A673 (cell line): ENCODE data around the gene HSF5. TPM values are rescaled to one million over a fixed set of nuclear protein-coding genes. Genes with fewer than 3 reads are reported as not detected.

Experiments used
- BruUV-seq: library from RNA; stranded (reverse); fragments of 400-500 nt; replicated peaks from 2 replicates; lab custom pipeline; 2021; lab: Mats Ljungman, UMichigan
- CTCF ChIA-PET: fragments of 300-600 bp; sonication (Branson Sonifier 250); formaldehyde crosslinking; loops from one replicate; lab custom pipeline; 2022; ENCODE audit warnings: antibody characterized with exemption; lab: Charles Lee
- POLR2A ChIA-PET: fragments of 300-600 bp; sonication (Branson Sonifier 250); formaldehyde crosslinking; loops from one replicate; lab custom pipeline; 2022; ENCODE audit warnings: antibody characterized with exemption; ENCODE audit not compliant: low non-redundant PET; lab: Charles Lee
- DNase-seq: peaks from one replicate; pipeline ENCODE4 v3.0.0-alpha.2; 2015; ENCODE audit warnings: low spot score
- H3K27ac ChIP-seq: fragments of 200-600 bp; sonication (generic); 2 replicates; pipeline ENCODE4 v1.5.1; 2016; ENCODE audit warnings: mixed run types, low read depth, mild to moderate bottlenecking, mixed read lengths, antibody characterized with exemption, low read length; ENCODE audit not compliant: poor library complexity, severe bottlenecking
- H3K27me3 ChIP-seq: fragments of 200-600 bp; sonication (generic); replicated peaks from 2 replicates; pipeline ENCODE4 v1.6.1; 2017; ENCODE audit warnings: mixed run types, low read depth, mild to moderate bottlenecking, mixed read lengths, antibody characterized with exemption, low read length; ENCODE audit not compliant: insufficient read depth, poor library complexity
- H3K36me3 ChIP-seq: fragments of 200-600 bp; sonication (generic); 2 replicates; pipeline ENCODE4 v1.6.1; 2016; ENCODE audit warnings: mixed run types, mild to moderate bottlenecking, mixed read lengths, antibody characterized with exemption, low read length; ENCODE audit not compliant: insufficient read depth, poor library complexity, severe bottlenecking
- H3K4me1 ChIP-seq: fragments of 200-600 bp; sonication (generic); 2 replicates; pipeline ENCODE4 v1.6.1; 2017; ENCODE audit warnings: mixed run types, mild to moderate bottlenecking, mixed read lengths, antibody characterized with exemption, low read length; ENCODE audit not compliant: insufficient read depth, poor library complexity, severe bottlenecking
- H3K4me3 ChIP-seq: fragments of 200-600 bp; sonication (generic); 2 replicates; pipeline ENCODE4 v1.5.1; 2016; ENCODE audit warnings: low read depth, mixed run types, mild to moderate bottlenecking, mixed read lengths, low read length; ENCODE audit not compliant: poor library complexity, severe bottlenecking
- H3K9me3 ChIP-seq: fragments of 200-600 bp; sonication (generic); 2 replicates; pipeline ENCODE4 v1.6.1; 2016; ENCODE audit warnings: mixed run types, low read depth, mild to moderate bottlenecking, mixed read lengths, antibody characterized with exemption, low read length; ENCODE audit not compliant: poor library complexity, severe bottlenecking
- CTCF ChIP-seq: fragments of 300-800, 200-600 bp; sonication (generic); conservative IDR thresholded peaks from 2 replicates; pipeline ENCODE4 v1.5.1; 2017; ENCODE audit warnings: low read depth, mild to moderate bottlenecking, antibody characterized with exemption, low read length, moderate library complexity, mixed read lengths
- EZH2 ChIP-seq: fragments of 200-600 bp; sonication (generic); IDR thresholded peaks from 2 replicates; pipeline ENCODE4 v1.6.1; 2017; ENCODE audit warnings: borderline replicate concordance, low read depth, mild to moderate bottlenecking, mixed read lengths, antibody characterized with exemption, low read length; ENCODE audit not compliant: poor library complexity, severe bottlenecking
- intact Hi-C: fragments of 100-400 bp; cut with micrococcal nuclease; formaldehyde crosslinking; loops from one replicate; pipeline ENCODE4 v1.10.0; 2022; ENCODE audit not compliant: unreplicated experiment
- total RNA-seq: library from RNA; stranded (reverse); gene quantifications from 2 replicates; pipeline ENCODE4 v1.2.3, GENCODE V29; 2021

The HSF5 gene
- total RNA-seq, 1 experiment from 2014 or later, result 0.06 TPM

GRCh38 chr17:58412961-58413586, 75.1 kb downstream of the HSF5 start:
- Histone ChIP-seq H3K36me3 (no peaks in the 10 kb centered on the region), H3K27me3 (peaks cover 18% of the 10 kb centered on the region), H3K4me3 (no peak overlapping the region), H3K27ac (no peak overlapping the region), H3K9me3 (no peaks in the 10 kb centered on the region), H3K4me1 (no peaks in the 10 kb centered on the region)
- TF ChIP-seq EZH2 (no peak), CTCF (no peak)
- ChIA-PET POLR2A (no interaction called here), CTCF (no interaction called here)
- no TSS peak for BruUV-seq
- DNase-seq, result no peak
- intact Hi-C loops, result no loop called here

- no peak for DNase-seq
- Histone ChIP-seq H3K27me3 (peaks cover 18% of the 10 kb centered on the region), H3K4me1 (no peaks in the 10 kb centered on the region), H3K4me3 (no peak overlapping the region), H3K9me3 (no peaks in the 10 kb centered on the region), H3K36me3 (no peaks in the 10 kb centered on the region), H3K27ac (no peak overlapping the region)
- ChIA-PET CTCF (no interaction called here), POLR2A (no interaction called here)
- TF ChIP-seq CTCF, result no peak
- TF ChIP-seq EZH2, result no peak
- intact Hi-C loops, result no loop called here
- no TSS peak for BruUV-seq
These were observed 76.0 kb downstream of the HSF5 start for GRCh38 chr17:58412064-58412703.

- Histone ChIP-seq H3K27me3 (peaks cover 18% of the 10 kb centered on the region), H3K9me3 (no peaks in the 10 kb centered on the region), H3K4me1 (no peaks in the 10 kb centered on the region), H3K27ac (no peak overlapping the region), H3K36me3 (no peaks in the 10 kb centered on the region), H3K4me3 (no peak overlapping the region)
- no peak for DNase-seq
- no peak for TF ChIP-seq EZH2
- no peak for TF ChIP-seq CTCF
- POLR2A ChIA-PET, result no interaction called here
- BruUV-seq, result no TSS peak
- intact Hi-C loops, result no loop called here
- CTCF ChIA-PET, result no interaction called here
These were observed 76.8 kb downstream of the HSF5 start for GRCh38 chr17:58411408-58411894.
